ENCODE data around the gene RAI14. TPM values are rescaled to one million over a fixed set of nuclear protein-coding genes. Genes with fewer than 3 reads are reported as not detected.

The RAI14 gene
- total RNA-seq, 2 experiments from 2014 or later, result 1.1 to 2.3 TPM

DNA sequence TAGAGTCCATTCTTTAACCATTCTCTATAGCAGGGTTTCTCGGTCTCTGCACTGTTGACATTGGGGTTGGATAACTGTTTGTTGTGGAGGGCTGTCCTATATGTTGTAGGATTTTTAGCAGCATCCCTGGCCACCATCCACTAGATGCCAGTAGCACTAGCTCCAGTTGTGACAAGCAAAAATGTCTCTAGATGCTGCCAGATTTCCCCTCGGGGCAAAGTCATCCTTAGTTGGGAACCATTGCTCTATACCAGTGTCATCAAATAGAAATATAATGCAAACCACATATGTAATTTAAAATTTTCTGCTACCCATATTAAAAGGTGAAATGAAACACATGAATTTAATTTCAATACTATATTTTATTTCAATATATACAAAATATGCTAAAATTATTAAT lies 185.7 kb downstream of the RAI14 start:
- DNase-seq, result no peak
- intact Hi-C loops (cut with micrococcal nuclease), result no loop called here
- Mint-ChIP-seq H3K27me3 (peaks cover 3% of the 10 kb centered on the region), H3K4me3 (no peak overlapping the region), H3K9me3 (no peaks in the 10 kb centered on the region), H3K4me1 (ENCODE audit: low read depth) (peaks cover 11% of the 10 kb centered on the region), H3K36me3 (ENCODE audit: low read depth) (no peaks in the 10 kb centered on the region), H3K27ac (no peak overlapping the region)
- ChIA-PET CTCF (interaction anchor here (1.3 kb wide), 1 partner anchor 56 kb away, joined by 3 read pairs; no protein-coding TSS in a partner anchor), POLR2A (no interaction called here)
- TF ChIP-seq, protein P1, sequence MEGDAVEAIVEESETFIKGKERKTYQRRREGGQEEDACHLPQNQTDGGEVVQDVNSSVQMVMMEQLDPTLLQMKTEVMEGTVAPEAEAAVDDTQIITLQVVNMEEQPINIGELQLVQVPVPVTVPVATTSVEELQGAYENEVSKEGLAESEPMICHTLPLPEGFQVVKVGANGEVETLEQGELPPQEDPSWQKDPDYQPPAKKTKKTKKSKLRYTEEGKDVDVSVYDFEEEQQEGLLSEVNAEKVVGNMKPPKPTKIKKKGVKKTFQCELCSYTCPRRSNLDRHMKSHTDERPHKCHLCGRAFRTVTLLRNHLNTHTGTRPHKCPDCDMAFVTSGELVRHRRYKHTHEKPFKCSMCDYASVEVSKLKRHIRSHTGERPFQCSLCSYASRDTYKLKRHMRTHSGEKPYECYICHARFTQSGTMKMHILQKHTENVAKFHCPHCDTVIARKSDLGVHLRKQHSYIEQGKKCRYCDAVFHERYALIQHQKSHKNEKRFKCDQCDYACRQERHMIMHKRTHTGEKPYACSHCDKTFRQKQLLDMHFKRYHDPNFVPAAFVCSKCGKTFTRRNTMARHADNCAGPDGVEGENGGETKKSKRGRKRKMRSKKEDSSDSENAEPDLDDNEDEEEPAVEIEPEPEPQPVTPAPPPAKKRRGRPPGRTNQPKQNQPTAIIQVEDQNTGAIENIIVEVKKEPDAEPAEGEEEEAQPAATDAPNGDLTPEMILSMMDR (IDR thresholded peaks at IDR 0.05), result no peak
- ATAC-seq, result no peak

DNA sequence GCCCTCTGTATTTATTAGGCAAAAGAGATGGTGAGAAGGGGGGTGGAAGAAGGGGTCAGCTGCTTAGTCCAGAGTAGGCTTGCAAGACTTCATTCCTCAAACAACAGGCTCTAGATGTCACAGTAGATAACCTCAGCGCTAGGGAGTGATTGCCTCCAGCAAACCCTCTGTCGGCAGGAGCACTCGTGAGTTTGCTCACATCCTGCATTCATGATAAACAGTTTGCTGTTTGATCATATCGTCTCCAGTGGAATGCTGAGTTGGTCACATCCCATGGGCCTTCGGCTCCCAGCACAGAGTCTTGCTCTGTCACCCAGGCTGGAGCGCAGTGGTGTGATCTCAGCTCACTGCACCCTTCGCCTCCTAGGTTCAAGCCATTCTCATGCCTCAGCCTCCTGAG lies 186.4 kb downstream of the RAI14 start:
- ATAC-seq (no peak), DNase-seq (no peak)
- Mint-ChIP-seq H3K4me3 (no peak overlapping the region), H3K27ac (no peak overlapping the region), H3K36me3 (ENCODE audit: low read depth) (no peaks in the 10 kb centered on the region), H3K27me3 (peaks cover 3% of the 10 kb centered on the region), H3K9me3 (no peaks in the 10 kb centered on the region), H3K4me1 (ENCODE audit: low read depth) (peaks cover 11% of the 10 kb centered on the region)
- ChIA-PET POLR2A (interaction anchor here (0.6 kb wide), 1 partner anchor 25 kb away, joined by 3 read pairs; no protein-coding TSS in a partner anchor), CTCF (no interaction called here)
- intact Hi-C loops (cut with micrococcal nuclease), result no loop called here
- TF ChIP-seq, protein P1 (IDR thresholded peaks at IDR 0.05), result no peak

DNA sequence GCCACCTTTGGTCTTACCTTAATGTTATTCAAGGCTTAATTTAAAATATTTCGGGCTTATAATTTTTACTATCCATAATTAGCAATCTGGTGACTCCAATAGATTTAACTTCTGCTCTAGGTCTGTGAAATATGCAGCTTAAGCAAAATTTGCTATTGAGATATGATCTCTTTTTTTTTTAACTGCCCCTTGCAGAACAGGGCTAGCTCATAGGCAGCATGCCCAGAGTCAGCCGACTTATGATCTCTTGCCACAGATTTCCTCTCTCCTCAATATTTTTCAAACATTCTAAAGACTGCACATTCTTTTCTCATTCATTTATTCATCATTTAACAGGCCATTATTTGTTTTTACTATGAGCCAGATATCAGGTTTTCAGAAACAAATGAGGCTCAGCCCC lies 187.4 kb downstream of the RAI14 start:
- H3K27ac Mint-ChIP-seq, result no peak overlapping the region
- no peak overlapping the region for H3K4me3 Mint-ChIP-seq
- peaks cover 7% of the 10 kb centered on the region for H3K4me1 Mint-ChIP-seq (ENCODE audit: low read depth)
- ChIA-PET CTCF (interaction anchor here (1.6 kb wide), 1 partner anchor 55 kb away, joined by 5 read pairs; no protein-coding TSS in a partner anchor), POLR2A (no interaction called here)
- ATAC-seq (no peak), DNase-seq (no peak)
- H3K9me3 Mint-ChIP-seq, result no peaks in the 10 kb centered on the region
- no peaks in the 10 kb centered on the region for H3K36me3 Mint-ChIP-seq (ENCODE audit: low read depth)
- intact Hi-C loops (cut with micrococcal nuclease), result no loop called here
- TF ChIP-seq, protein P1 (IDR thresholded peaks at IDR 0.05), result no peak
- peaks cover 6% of the 10 kb centered on the region for H3K27me3 Mint-ChIP-seq

DNA sequence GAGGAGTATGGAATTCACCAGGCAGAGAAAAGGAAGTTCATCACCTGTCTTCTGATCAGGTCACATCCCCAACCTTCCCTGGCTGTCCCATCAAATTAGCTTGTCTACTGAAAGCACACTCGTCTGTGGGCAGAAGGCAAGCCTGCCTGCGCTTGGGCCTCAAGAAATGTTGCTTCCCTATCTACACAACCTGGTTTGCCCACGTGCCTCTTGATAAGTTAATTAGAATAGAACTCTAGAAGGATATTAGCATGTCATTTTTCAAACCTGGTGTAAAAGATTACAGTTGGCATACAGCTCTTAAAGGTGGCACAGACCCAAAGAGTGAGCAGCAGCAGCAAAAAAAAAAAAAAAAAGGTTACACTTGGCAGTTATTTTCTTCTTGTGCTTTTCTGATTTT lies 188.0 kb downstream of the RAI14 start:
- Mint-ChIP-seq H3K27ac (no peak overlapping the region), H3K4me1 (ENCODE audit: low read depth) (peaks cover 4% of the 10 kb centered on the region), H3K4me3 (no peak overlapping the region), H3K36me3 (ENCODE audit: low read depth) (no peaks in the 10 kb centered on the region), H3K9me3 (no peaks in the 10 kb centered on the region), H3K27me3 (peaks cover 7% of the 10 kb centered on the region)
- DNase-seq (no peak), ATAC-seq (no peak)
- ChIA-PET CTCF (interaction anchor here (0.6 to 1.6 kb wide), 2 partner anchors 54 to 1306 kb away, joined by 3 to 5 read pairs; no protein-coding TSS in a partner anchor), POLR2A (no interaction called here)
- intact Hi-C loops (cut with micrococcal nuclease), result no loop called here
- TF ChIP-seq, protein P1 (IDR thresholded peaks at IDR 0.05), result no peak

DNA sequence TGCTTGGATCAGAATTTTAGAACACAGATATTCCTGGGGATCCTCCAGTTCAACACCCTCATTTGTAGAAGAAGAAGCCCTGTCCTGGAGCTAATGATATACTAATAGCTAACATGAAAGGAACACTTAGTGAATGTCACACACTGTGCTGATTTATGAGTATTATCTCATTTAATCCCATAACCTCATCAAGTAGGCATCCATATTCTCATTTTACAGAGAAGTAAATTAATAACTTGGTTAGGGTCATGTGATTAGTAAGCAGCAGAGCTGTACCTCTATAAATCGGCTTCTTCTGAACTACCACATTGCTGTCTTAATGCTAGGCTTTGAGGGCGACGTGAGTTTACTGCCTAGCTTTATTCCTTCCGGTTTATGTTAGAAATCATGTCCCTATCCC lies 188.9 kb downstream of the RAI14 start:
- TF ChIP-seq, protein P1 (IDR thresholded peaks at IDR 0.05), result no peak
- ChIA-PET CTCF (interaction anchor here (0.7 to 1.6 kb wide), 3 partner anchors 53 to 359 kb away, joined by 3 to 8 read pairs (median 5); no protein-coding TSS in a partner anchor), POLR2A (no interaction called here)
- ATAC-seq (no peak), DNase-seq (no peak)
- Mint-ChIP-seq H3K4me1 (ENCODE audit: low read depth) (no peaks in the 10 kb centered on the region), H3K36me3 (ENCODE audit: low read depth) (no peaks in the 10 kb centered on the region), H3K27ac (no peak overlapping the region), H3K9me3 (no peaks in the 10 kb centered on the region), H3K27me3 (peaks cover 7% of the 10 kb centered on the region), H3K4me3 (no peak overlapping the region)
- intact Hi-C loops (cut with micrococcal nuclease), result no loop called here

All from activated CD8-positive, alpha-beta T cell treated with anti-CD3 and anti-CD28 coated beads for 36 hours (primary cell).